Cerebellar cortex (tissue), 1 donor: ENCODE data around the gene NEK8.

Source experiments
- DNase-seq: peaks from one replicate; pipeline ENCODE4 v3.0.0-alpha.2; 2015; ENCODE audit warnings: low spot score

Gene NEK8

GRCh38 chr17:28728364-28729200, at the start of gene NEK8:
TSS of gene NEK8 (plus strand) at chr17:28728788. CDS start at chr17:28728814, 26 bp downstream.
- DNase-seq = peak; percentile 88

GRCh38 chr17:28682655-28683054, 45.9 kb upstream of the NEK8 start:
- no peak for DNase-seq

- DNase-seq = peak; percentile 56
Observed at GRCh38 chr17:28684963-28685362, 43.6 kb upstream of the NEK8 start.

- DNase-seq = no peak
Observed at GRCh38 chr17:28685366-28685765, 43.2 kb upstream of the NEK8 start.

- DNase-seq = peak; percentile 25
Observed at GRCh38 chr17:28686296-28686695, 42.3 kb upstream of the NEK8 start.

GRCh38 chr17:28688481-28688880, 40.1 kb upstream of the NEK8 start:
- no peak for DNase-seq

GRCh38 chr17:28689011-28689410, 39.6 kb upstream of the NEK8 start:
- DNase-seq = no peak

- no peak for DNase-seq
Observed at GRCh38 chr17:28693869-28694268, 34.7 kb upstream of the NEK8 start.

- no peak for DNase-seq
Observed at GRCh38 chr17:28698253-28698941, 30.2 kb upstream of the NEK8 start.

GRCh38 chr17:28700278-28700677, 28.3 kb upstream of the NEK8 start:
- DNase-seq = no peak

GRCh38 chr17:28700830-28701492, 27.6 kb upstream of the NEK8 start:
- DNase-seq = no peak

GRCh38 chr17:28702026-28702751, 26.4 kb upstream of the NEK8 start:
- DNase-seq = peak; percentile 27

GRCh38 chr17:28702752-28703150, 25.8 kb upstream of the NEK8 start:
- DNase-seq = no peak

GRCh38 chr17:28703552-28704218, 24.9 kb upstream of the NEK8 start:
- DNase-seq = no peak

GRCh38 chr17:28704219-28704858, 24.2 kb upstream of the NEK8 start:
- no peak for DNase-seq

GRCh38 chr17:28705074-28705659, 23.4 kb upstream of the NEK8 start:
- no peak for DNase-seq

GRCh38 chr17:28705728-28706334, 22.8 kb upstream of the NEK8 start:
- DNase-seq = no peak

GRCh38 chr17:28706471-28707338, 21.9 kb upstream of the NEK8 start:
- no peak for DNase-seq

- DNase-seq = no peak
Observed at GRCh38 chr17:28707339-28707720, 21.3 kb upstream of the NEK8 start.
